Activated CD4-positive, alpha-beta T cell treated with anti-CD3 and anti-CD28 coated beads, Interleukin-2, Interleukin-6, amounts not matched to agents 100 ng/mL and 50 ng/mL, durations not matched to agents 16 hours and 8 hours (primary cell): Measurements from ENCODE around the gene MYO18B.

Experiments used
- DNase-seq: peaks from one replicate; pipeline ENCODE4 v3.0.0-alpha.2; 2020

Gene MYO18B

GRCh38 chr22:25780673-25781072, 38.7 kb downstream of the MYO18B start:
- no peak for DNase-seq

- DNase-seq, result no peak
Measured at GRCh38 chr22:25781801-25782200, 39.8 kb downstream of the MYO18B start.

- DNase-seq, result no peak
Measured at GRCh38 chr22:25782831-25783230, 40.8 kb downstream of the MYO18B start.

- DNase-seq, result no peak
Measured at GRCh38 chr22:25783856-25784255, 41.9 kb downstream of the MYO18B start.

GRCh38 chr22:25786165-25786564, 44.2 kb downstream of the MYO18B start:
- no peak for DNase-seq

- DNase-seq, result no peak
Measured at GRCh38 chr22:25791556-25791955, 49.6 kb downstream of the MYO18B start.

GRCh38 chr22:25795478-25795877, 53.5 kb downstream of the MYO18B start:
- no peak for DNase-seq

GRCh38 chr22:25797498-25798290, 55.7 kb downstream of the MYO18B start:
- no peak for DNase-seq

GRCh38 chr22:25800766-25801165, 58.8 kb downstream of the MYO18B start:
- DNase-seq, result no peak

- no peak for DNase-seq
Measured at GRCh38 chr22:25802018-25802417, 60.0 kb downstream of the MYO18B start.

- DNase-seq, result no peak
Measured at GRCh38 chr22:25804676-25805075, 62.7 kb downstream of the MYO18B start.

- DNase-seq, result no peak
Measured at GRCh38 chr22:25806579-25806978, 64.6 kb downstream of the MYO18B start.

GRCh38 chr22:25814685-25815084, 72.7 kb downstream of the MYO18B start:
- DNase-seq, result no peak

GRCh38 chr22:25815561-25815960, 73.6 kb downstream of the MYO18B start:
- DNase-seq, result no peak

GRCh38 chr22:25816522-25817059, 74.6 kb downstream of the MYO18B start:
- no peak for DNase-seq

GRCh38 chr22:25817092-25817943, 75.3 kb downstream of the MYO18B start:
- DNase-seq, result no peak

- DNase-seq, result no peak
Measured at GRCh38 chr22:25818541-25818940, 76.6 kb downstream of the MYO18B start.

- DNase-seq, result no peak
Measured at GRCh38 chr22:25822344-25822743, 80.4 kb downstream of the MYO18B start.

- no peak for DNase-seq
Measured at GRCh38 chr22:25823276-25823675, 81.3 kb downstream of the MYO18B start.

- DNase-seq, result no peak
Measured at GRCh38 chr22:25824828-25825423, 82.9 kb downstream of the MYO18B start.

GRCh38 chr22:25827415-25827814, 85.4 kb downstream of the MYO18B start:
- DNase-seq, result no peak

GRCh38 chr22:25828422-25828821, 86.4 kb downstream of the MYO18B start:
- no peak for DNase-seq

- DNase-seq, result no peak
Measured at GRCh38 chr22:25829237-25829636, 87.2 kb downstream of the MYO18B start.
